LNCAP (cell line): ENCODE results near the gene C11orf21.

ENCODE experiments used
- TF ChIP-seq, protein P1 (sequence below): fragments of 450-650 bp; IDR thresholded peaks from 2 replicates; pipeline ENCODE4 v1.5.1; 2017; ENCODE audit warnings: mild to moderate bottlenecking

Gene C11orf21

DNA sequence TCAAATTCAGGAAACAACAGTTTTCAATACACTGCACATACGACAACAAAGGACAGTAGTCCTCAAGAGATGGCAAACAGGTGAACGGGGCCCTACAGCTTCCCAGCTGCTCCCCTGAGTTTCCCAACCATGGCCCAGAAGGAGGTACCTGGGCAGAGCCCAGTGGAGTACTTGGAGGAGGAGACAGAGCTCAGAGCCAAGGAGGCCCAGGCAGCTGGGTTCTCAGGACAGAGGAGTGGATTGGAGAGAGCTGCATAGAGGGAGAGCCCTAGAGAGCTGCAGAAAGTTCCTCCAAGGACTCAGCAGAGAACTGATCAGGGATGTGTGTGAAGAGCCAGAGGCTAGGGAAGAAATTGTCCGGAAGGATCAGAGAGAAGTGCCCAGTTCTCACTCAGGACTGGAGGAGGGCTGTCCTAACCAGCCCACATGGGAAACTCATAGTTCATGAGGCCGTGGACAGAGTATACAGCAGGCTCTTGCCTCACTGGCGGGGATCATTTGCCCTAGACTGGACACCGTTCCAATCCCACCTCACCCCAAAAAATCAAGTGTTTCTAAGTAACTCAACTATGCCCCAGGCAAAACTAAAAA, 23.7 kb downstream of the C11orf21 start:
- TF ChIP-seq, protein P1, sequence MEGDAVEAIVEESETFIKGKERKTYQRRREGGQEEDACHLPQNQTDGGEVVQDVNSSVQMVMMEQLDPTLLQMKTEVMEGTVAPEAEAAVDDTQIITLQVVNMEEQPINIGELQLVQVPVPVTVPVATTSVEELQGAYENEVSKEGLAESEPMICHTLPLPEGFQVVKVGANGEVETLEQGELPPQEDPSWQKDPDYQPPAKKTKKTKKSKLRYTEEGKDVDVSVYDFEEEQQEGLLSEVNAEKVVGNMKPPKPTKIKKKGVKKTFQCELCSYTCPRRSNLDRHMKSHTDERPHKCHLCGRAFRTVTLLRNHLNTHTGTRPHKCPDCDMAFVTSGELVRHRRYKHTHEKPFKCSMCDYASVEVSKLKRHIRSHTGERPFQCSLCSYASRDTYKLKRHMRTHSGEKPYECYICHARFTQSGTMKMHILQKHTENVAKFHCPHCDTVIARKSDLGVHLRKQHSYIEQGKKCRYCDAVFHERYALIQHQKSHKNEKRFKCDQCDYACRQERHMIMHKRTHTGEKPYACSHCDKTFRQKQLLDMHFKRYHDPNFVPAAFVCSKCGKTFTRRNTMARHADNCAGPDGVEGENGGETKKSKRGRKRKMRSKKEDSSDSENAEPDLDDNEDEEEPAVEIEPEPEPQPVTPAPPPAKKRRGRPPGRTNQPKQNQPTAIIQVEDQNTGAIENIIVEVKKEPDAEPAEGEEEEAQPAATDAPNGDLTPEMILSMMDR, result no peak

DNA sequence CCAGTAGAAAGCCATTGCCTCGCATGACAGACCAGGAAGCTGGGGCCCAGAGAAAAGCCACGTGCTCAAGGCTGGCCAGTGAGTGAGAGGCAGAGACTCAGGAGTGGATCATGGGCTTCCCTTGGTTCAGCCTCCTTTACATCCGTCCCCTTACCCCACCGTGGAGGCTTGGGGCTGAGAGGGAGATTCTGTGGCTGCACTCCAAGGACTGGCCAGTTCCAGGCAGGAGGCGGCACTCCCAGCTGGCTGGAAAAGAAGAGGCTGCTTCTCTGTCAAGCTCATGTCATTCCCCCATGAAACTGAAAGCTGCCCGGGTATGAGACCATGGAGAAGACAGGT, 24.7 kb downstream of the C11orf21 start:
- TF ChIP-seq, protein P1, result no peak

DNA sequence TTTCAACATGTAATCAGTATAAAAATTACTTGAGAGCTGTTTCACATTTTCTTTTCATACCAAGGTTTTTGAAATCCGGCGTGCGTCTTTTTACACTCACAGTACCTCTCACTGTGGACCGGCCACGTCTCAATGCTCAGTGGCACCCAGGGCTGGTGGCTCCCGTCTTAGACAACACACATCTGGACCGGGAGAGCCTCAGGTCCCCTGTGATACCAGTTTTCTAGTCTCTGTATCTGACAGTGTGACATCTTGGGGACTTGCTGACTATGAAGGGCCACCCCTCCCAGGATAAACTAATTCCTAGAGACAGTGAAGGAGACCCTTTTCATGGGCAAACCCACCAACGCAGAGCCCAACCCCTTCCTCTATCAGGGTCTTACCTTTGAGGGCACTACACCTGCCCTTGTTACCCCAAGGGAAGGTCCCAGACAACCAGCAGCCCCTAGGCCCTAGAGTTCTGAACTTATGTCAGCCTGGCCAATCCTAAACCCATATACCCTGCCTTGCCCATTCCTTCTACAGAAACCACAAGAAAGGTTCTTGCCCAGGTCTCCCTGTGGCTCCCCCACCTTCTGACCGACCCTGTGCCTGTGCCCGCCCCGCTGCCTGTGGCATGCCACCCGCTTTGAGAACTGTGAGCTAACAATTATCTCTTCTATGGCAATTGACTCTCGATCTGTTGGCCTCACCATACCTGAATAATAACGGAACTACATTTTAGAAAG, 25.3 kb downstream of the C11orf21 start:
- TF ChIP-seq, protein P1, result no peak

DNA sequence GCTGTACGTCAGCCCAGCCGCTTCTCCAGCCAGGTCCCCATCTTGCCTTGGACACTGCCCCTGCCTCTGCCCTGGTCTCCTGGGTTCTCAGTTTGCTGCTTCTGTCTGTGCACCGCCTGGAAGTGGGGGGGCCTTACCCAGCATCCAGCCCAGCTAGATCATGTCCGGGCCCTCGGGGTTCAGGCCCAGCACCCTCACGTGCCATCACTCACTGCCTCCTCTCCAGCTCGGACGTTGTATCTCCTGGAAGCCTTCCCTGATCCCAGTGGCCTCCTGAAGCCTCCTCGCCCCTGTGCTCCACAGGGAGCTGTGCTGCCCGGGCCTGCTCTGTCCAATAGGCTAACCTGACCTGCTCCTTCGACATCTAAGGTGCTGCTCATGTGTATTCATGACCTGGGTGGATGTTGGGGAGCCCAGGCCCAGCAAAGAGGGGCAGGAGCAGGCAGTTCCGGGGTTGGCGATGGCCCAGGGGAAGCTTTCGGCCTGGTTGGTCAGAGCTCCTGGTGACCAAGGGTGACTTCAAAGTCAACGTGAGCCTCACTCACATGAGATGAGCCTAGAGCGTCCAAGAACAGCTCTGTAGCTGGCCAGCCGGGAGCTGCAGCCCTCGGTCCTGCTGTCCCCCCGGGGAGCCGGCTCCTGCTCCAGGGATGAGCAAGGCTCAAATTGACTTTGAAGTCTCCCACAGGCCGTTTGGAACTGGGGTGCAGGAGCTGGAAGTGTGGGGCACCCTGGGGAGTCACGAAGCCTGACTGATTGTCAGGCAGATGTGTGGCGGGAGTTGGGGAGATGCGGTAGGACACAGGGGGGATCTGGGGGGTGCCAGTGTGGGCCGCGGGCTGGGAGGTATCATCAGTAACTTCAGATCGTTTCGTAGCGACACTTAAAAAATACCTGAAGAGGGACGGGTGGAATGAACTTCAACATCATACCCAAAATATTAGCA, 26.1 kb downstream of the C11orf21 start:
- TF ChIP-seq, protein P1, result no peak

DNA sequence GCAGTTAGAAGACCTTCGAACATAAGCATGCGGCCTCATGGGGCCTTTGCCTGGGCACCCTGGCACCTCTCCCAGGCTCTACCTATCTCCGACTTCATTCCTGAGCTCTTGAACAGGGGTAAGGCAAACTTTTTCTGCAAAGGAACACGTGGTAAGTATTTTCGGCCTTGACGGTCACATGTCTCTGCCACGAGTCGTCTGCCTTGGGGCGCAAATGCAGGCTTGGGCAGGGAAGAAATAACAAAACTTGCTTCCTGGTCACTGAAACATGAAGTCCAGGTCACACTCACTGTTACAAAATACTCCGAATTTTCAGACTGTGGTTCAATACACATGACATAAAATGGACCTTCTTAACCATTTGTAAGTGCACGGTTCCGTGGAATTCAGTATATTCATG, 27.9 kb downstream of the C11orf21 start:
- TF ChIP-seq, protein P1, result no peak

DNA sequence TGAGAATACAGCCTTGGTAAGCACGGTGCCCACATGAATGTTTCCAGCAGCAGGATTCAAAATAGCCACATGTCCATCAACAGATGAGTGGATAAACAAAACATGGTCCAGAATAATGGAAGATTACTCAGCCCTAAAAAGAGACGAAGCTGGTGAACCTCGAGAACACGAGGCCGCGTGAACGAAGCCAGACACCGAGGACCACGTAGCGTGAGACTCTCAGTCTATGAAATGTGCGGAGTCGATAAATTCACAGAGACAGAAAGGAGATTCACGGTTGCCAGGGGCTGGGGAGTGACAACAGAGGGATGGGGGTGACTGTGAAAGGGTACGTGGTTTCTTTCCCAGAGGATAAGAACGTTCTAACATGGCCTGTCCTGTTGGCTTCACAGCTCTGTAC, 28.4 kb downstream of the C11orf21 start:
- TF ChIP-seq, protein P1, result no peak

DNA sequence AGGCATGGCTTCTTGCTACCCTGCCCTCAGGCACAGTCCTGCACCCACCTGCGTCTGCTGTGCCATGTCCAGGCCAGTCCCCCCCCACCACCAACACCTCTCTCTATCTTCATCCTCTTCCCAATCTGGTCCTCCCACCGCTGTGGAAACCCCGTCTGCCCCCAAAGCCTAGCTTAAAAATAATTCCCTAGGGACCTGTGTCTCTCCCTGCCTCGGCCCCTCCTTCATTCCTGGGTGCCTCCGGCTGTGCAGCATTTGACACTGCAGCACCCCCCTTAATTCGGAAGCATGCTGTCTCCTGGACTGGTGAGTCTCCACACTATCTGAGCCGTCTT, 28.8 kb downstream of the C11orf21 start:
- TF ChIP-seq, protein P1, result no peak
